Inferior parietal cortex (tissue), 1 donor: ENCODE results near the gene SECISBP2L.
"Not testable (repeated sequence)": the region's sequence is repeated elsewhere in the genome, so short reads cannot be mapped to it uniquely, and the experiment has no call there.

ENCODE experiments used
- DNase-seq: peaks from one replicate; pipeline ENCODE4 v3.0.0-alpha.2; 2016; ENCODE audit errors: extremely low spot score

SECISBP2L gene

GRCh38 chr15:49046220-49047102 is at the start of gene SECISBP2L:
Gene SECISBP2L, minus strand, starts transcription at chr15:49046446. Its CDS starts 147 bp downstream, at chr15:49046299.
- peak; percentile 94 for DNase-seq

- DNase-seq = no peak
These were observed 48.7 kb upstream of the SECISBP2L start for GRCh38 chr15:49094923-49095322.

GRCh38 chr15:49093252-49094105 is 47.2 kb upstream of the SECISBP2L start:
- no peak for DNase-seq

- DNase-seq = peak; percentile 58
These were observed 42.8 kb upstream of the SECISBP2L start for GRCh38 chr15:49088996-49089395.

GRCh38 chr15:49085696-49086459 is 39.6 kb upstream of the SECISBP2L start:
- DNase-seq = peak; percentile 67

GRCh38 chr15:49084285-49084570 is 38.0 kb upstream of the SECISBP2L start:
- DNase-seq = no peak

- DNase-seq = no peak
These were observed 37.4 kb upstream of the SECISBP2L start for GRCh38 chr15:49083401-49084284.

- no peak for DNase-seq
These were observed 36.7 kb upstream of the SECISBP2L start for GRCh38 chr15:49082960-49083359.

GRCh38 chr15:49079340-49080039 is 33.2 kb upstream of the SECISBP2L start:
- no peak for DNase-seq

- DNase-seq = no peak
These were observed 29.6 kb upstream of the SECISBP2L start for GRCh38 chr15:49075881-49076280.

GRCh38 chr15:49074589-49075287 is 28.5 kb upstream of the SECISBP2L start:
- not testable (repeated sequence) for DNase-seq

- DNase-seq = no peak
These were observed 20.1 kb upstream of the SECISBP2L start for GRCh38 chr15:49066372-49066771.

- DNase-seq = no peak
These were observed 18.6 kb upstream of the SECISBP2L start for GRCh38 chr15:49064884-49065283.

- no peak for DNase-seq
These were observed 18.0 kb upstream of the SECISBP2L start for GRCh38 chr15:49064281-49064653.

GRCh38 chr15:49063402-49064280 is 17.4 kb upstream of the SECISBP2L start:
- DNase-seq = no peak

GRCh38 chr15:49062900-49063299 is 16.7 kb upstream of the SECISBP2L start:
- DNase-seq = no peak

- no peak for DNase-seq
These were observed 14.7 kb upstream of the SECISBP2L start for GRCh38 chr15:49060710-49061495.

GRCh38 chr15:49059491-49059890 is 13.2 kb upstream of the SECISBP2L start:
- no peak for DNase-seq
